ENCODE measurements around the gene PRKAR1A.
"Not testable (repeated sequence)": the region's sequence is repeated elsewhere in the genome, so short reads cannot be mapped to it uniquely, and the experiment has no call there.

Gene PRKAR1A

DNA sequence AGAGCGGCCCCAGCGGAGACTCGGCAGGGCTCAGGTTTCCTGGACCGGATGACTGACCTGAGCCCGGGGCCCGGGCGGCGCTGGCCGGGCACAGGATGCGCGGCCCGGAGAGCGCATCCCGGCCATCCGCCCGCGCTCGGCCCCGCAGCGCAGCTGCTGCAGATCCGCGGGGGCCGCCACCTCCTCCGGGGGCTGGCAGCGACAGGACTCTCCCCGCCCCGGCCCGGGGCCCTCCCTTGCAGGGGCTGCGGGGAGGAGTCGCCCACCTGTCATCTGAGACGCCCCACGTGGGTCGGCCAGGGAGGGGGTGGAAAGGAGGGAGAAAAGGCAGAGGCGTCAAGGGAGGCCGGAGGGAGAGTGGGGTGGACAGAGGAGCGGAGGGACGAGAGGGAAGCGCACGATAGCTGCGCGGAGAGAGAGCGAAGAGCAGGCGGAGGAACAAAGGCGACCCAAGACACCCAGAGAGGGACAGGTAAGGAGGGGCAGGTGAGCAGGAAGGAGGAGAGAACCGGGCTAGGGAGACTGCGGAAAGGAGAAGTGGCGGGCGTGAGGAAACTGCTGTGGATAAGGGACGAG is 471 bp upstream of the PRKAR1A start:
- peak; percentile 80 for DNase-seq

GRCh38 chr17:68512960-68513474 is 787 bp downstream of the PRKAR1A start:
- DNase-seq: peak; percentile 38

DNA sequence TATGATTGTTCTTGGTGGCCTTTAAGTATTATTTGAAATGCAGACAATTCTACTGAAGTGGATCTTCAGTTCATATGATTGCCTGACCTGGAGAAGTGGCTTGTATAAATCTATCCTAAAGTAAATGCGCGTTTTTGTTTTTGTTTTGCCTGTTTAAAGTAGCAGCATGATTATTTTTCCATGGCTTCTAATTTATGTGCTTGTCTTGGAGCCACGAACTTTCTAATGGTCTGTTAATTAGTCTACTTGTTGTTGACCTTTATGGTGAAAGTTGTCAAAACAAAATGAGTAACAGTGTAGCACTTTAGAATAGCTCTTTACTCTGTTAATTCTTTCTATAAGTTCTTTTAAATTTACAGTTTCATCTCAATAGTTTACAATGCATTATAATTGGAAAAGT is 1.7 kb downstream of the PRKAR1A start:
- no peak for DNase-seq

DNA sequence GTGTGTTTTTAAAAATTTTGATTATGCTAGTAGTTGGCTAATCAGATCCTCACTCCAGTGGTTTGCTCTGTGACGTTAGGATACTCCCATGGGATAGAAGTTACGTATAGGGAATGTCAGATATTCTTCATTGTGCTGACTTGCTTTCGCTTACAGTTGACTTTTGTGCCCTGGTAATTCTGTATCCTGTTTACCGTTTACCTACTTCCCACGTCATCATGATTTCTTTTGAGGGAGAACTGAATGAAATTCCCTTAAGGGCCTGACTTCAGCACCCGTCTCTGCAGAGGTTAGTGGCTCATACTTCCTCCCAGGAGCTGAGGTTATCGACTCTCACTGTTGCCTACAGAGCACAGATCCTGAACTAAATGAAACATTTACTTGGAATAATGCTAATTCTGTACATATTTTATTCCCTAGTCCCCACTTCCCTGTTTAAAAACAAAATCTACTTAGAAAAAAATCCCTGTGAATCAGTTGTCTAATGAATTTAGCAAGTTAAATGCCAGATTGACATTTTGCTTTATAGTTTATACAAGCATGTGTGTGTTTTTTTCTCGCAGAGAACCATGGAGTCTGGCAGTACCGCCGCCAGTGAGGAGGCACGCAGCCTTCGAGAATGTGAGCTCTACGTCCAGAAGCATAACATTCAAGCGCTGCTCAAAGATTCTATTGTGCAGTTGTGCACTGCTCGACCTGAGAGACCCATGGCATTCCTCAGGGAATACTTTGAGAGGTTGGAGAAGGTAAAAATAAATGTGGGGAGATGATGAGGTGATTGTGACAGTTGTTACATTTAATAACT is 2.8 kb downstream of the PRKAR1A start:
- no peak for DNase-seq

- DNase-seq: no peak
Measured at GRCh38 chr17:68516732-68517131, 4.5 kb downstream of the PRKAR1A start.

- DNase-seq: not testable (repeated sequence)
Measured at GRCh38 chr17:68517605-68518004, 5.4 kb downstream of the PRKAR1A start.

- DNase-seq: no peak
Measured at GRCh38 chr17:68518063-68518815, 6.0 kb downstream of the PRKAR1A start.

DNA sequence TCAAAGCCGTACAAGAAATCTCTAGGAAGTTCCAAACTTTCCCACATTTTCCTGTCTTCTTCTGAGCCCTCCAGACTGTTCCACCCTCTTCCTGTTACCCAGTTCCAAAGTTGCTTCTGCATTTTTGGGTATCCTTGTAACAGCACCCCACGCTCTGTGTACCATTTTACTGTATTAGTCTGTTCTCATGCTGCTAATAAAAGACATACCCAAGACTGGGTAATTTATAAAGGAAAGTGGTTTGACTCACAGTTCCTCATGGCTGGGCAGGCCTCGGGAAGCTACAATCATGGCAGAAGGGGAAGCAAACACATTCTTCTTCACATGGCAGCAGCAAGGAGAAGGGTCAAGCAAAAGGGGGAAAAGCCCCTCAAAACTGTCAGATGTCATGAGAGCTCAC is 6.8 kb downstream of the PRKAR1A start:
- not testable (repeated sequence) for DNase-seq

- DNase-seq: no peak
Measured at GRCh38 chr17:68519911-68520310, 7.7 kb downstream of the PRKAR1A start.

- no peak for DNase-seq
Measured at GRCh38 chr17:68522266-68522665, 10.0 kb downstream of the PRKAR1A start.

DNA sequence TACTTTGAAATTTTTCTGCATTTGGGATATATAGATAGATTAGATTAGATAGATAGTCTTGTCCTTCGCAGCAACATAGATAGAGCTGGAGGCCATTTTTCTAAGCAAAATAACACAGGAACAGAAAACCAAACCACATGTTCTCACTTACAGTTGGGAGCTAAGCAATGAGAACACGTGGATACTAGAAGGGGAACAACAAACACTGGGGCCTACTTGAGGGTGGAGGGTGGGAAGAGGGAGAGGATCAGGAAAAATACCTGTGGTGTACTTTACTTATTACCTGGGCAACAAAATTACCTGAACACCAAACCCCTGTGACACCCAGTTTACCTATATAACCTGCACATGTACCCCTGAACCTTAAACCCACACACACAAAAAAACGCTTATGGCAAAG is 14.3 kb downstream of the PRKAR1A start:
- DNase-seq: no peak

GRCh38 chr17:68527314-68527713 is 15.1 kb downstream of the PRKAR1A start:
- no peak for DNase-seq

DNA sequence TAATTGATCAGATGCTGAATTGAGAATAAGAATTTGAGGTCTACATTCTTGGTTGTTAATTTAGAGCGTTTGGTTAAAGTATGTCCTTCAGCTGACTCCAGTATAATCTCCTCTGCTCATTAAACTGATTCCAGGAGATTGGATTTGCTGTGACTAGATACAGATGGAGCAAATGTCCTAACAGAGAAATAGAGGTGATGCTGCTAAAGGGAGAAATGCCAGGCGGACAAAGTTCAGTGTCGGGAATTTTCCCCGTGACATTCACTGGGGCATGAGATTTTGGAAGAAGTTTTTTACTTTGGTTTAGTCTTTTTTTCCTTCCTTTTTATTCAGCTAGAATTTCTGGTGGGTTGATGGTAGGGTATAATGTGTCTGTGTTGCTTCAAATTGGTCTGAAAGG is 19.0 kb downstream of the PRKAR1A start:
- no peak for DNase-seq

DNA sequence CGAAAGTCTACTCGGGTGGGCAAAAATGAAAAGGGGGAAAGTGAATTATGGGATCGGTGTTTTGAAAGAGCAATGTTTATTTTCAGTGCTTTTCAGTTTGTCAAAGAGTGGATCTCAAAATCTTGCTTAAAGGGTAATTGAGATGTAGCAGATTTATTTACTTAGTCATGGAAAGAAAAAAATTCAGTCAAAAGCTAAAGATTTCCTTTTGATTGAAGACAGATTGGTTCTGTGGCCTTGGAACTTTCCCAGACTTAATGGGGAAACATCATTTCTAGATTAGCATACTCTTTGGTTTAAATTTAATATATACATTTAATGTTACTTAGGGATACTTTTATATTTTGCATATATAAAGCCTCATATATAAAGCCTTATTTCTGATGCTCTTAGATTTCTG is 20.6 kb downstream of the PRKAR1A start:
- no peak for DNase-seq

- no peak for DNase-seq
Measured at GRCh38 chr17:68533887-68534694, 21.9 kb downstream of the PRKAR1A start.

DNA sequence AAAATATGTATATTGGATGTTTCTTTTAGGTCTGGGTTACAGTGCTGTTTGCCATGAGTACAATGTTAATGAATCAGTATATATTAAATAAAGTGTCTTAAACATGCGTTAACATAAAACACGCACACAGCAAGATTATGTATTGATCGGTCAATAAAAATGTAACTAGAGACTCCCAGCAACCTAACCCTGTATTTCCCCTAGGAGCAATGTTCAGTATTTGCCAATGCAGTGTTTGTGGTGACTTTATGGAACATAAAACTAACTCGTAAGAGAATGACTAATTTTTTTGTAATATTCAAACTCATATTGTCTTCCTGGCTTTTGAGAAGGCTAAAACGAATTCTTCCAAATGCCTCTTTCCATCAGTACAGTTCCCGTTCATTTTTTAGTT is 22.5 kb downstream of the PRKAR1A start:
- DNase-seq: no peak

GRCh38 chr17:68535922-68536321 is 23.7 kb downstream of the PRKAR1A start:
- DNase-seq: no peak

- no peak for DNase-seq
Measured at GRCh38 chr17:68539548-68540467, 27.6 kb downstream of the PRKAR1A start.

DNA sequence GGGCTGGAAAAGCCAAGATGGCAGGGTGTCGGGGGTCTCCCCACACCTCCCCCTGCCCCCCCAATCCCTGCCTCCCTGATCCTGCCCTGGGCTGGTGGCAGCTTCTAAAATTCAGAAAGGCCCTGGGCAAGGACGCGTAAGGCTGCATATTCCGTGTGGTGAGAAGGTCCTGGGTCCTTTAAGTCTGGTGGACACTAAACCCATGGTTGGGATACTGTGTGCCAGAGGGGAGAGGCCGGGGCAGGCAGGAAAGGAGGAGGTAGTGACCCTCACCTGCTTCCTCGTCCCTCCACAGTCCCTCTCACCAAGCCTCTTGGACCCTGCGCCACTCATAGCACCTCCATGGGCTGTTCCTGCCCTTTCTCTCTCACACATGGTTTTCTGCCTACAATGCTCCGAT is 28.8 kb downstream of the PRKAR1A start:
- DNase-seq: no peak

- DNase-seq: no peak
Measured at GRCh38 chr17:68541816-68542215, 29.6 kb downstream of the PRKAR1A start.

DNA sequence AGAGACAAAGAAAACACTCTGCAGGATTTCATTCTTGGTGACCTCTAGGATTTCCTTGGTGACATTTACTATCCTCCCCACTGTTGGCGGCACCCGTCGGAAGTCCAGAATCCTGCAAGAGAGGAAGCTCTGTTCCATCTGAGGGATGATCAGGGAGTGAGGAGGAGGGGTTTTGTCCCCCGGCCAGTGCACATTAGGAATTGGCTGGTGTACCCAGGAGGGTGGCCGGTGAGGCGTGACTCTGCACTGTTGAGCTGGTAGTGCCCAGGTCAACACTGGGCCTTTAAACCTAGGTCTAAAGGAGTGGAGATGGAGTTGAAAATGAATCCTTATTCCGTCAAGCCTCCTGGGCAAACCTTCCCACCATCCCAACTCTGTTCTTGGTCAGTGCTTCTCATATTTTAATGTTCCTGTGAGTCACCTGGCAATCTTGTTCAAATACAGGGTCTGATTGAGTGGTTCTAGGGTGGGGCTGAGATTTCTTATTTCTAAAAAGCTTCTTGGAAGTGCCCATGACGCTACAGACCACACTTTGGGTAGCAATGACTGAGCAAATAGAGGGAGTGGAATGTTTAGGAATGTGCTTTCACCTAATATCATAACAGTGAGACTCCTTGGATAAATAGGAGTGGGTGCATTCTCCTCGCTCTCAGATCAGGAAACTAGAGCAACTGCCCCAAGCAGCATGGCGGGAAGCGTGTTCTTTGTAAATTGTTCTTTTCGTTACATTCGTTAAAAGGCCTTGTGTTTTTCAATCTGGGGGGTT is 30.7 kb downstream of the PRKAR1A start:
- no peak for DNase-seq
